PC-9 (cell line): ENCODE data around the gene COG5.

Source experiments
- EZH2 ChIP-seq: fragments of 200-600 bp; sonication (generic); IDR thresholded peaks from 2 replicates; pipeline ENCODE4 v1.8.0; 2017; ENCODE audit warnings: antibody characterized with exemption, low read depth
- TF ChIP-seq, protein P1 (sequence below): fragments of 200-600 bp; sonication (generic); conservative IDR thresholded peaks from 2 replicates; pipeline ENCODE4 v1.6.1; 2017; ENCODE audit warnings: mixed run types, antibody characterized with exemption, mild to moderate bottlenecking, moderate library complexity

DNA sequence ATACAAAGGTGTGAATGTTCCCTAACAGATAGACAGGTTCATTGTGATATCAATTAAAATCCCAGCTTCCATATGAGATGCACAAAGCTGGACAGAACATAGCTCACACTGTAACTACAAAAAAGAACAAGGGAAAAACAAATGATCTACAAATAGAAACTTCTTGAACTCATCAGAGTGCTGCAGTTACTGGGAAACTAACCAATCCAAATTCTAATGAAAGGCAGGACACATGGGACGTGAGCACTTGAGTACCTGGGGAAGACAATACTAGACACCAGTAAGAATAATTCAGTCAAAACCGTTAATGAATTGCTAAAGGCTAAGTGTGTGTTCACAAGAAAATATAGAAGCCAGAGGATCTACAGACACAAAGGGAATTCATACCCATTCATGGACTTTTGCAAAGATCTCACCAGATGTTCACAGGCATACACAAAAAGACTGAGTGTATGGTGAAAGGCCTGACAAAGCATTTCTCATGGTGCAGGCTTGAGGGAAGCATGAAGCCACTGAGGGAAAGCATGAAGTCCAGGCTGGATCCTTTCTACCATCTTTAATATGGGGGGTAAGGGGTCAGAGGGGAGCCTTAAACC, 101.7 kb downstream of the COG5 start:
- TF ChIP-seq, protein P1, sequence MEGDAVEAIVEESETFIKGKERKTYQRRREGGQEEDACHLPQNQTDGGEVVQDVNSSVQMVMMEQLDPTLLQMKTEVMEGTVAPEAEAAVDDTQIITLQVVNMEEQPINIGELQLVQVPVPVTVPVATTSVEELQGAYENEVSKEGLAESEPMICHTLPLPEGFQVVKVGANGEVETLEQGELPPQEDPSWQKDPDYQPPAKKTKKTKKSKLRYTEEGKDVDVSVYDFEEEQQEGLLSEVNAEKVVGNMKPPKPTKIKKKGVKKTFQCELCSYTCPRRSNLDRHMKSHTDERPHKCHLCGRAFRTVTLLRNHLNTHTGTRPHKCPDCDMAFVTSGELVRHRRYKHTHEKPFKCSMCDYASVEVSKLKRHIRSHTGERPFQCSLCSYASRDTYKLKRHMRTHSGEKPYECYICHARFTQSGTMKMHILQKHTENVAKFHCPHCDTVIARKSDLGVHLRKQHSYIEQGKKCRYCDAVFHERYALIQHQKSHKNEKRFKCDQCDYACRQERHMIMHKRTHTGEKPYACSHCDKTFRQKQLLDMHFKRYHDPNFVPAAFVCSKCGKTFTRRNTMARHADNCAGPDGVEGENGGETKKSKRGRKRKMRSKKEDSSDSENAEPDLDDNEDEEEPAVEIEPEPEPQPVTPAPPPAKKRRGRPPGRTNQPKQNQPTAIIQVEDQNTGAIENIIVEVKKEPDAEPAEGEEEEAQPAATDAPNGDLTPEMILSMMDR: no peak
- TF ChIP-seq EZH2: no peak
